ENCODE measurements around the gene RIC8B. TPM values are rescaled to one million over a fixed set of nuclear protein-coding genes. Genes with fewer than 3 reads are reported as not detected.
A peak's percentile ranks its signal among the peaks of the same experiment; 100 is the strongest.

The RIC8B gene
- total and polyA plus RNA-seq, 7 donors: 5.3 to 27.8 (median 17.6) TPM

GRCh38 chr12:106840243-106840642 is 65.8 kb downstream of the RIC8B start:
- Histone ChIP-seq H3K27me3 (no peaks in the 10 kb centered on the region), H3K27ac (peak overlapping the region in 3 of 4 donors; percentile 5 to 49 (median 45)), H3K36me3 (peaks cover 0 to 24% (median 0%) of the 10 kb centered on the region in 4 donors), H3K9me3 (no peaks in the 10 kb centered on the region), H3K4me3 (no peak overlapping the region), H3K4me1 (peaks cover 0 to 39% (median 36%) of the 10 kb centered on the region in 4 donors)
- TF ChIP-seq CTCF (IDR thresholded peaks at IDR 0.05) (no peak), EP300 (IDR thresholded peaks at IDR 0.05) (no peak), POLR2AphosphoS5 (IDR thresholded peaks at IDR 0.05) (peak in 3 of 4 donors; percentile 6 to 70 (median 63))
- WGBS, 2 donors: 26 to 52% methylated on average over 1 of the region's 1 CpG
- intact Hi-C loops (cut with DNase I): loop anchor here (5.0 kb wide), 2 partner anchors 68 to 453 kb away; partner anchors contain the start of gene RIC8B
- no peak for DNase-seq

GRCh38 chr12:106841510-106842302 is 67.2 kb downstream of the RIC8B start:
- WGBS, 2 donors: 5 to 19% methylated on average over 1 of the region's 1 CpG
- peaks cover 0 to 38% (median 35%) of the 10 kb centered on the region in 4 donors for H3K4me1 ChIP-seq
- H3K27me3 ChIP-seq: no peaks in the 10 kb centered on the region
- peak overlapping the region in 2 of 4 donors; percentile 45 to 49 for H3K27ac ChIP-seq
- TF ChIP-seq CTCF (IDR thresholded peaks at IDR 0.05): peak in 3 of 4 experiments; percentile 44 to 58 (median 45)
- no peak for TF ChIP-seq POLR2A (IDR thresholded peaks at IDR 0.05)
- peaks cover 0 to 38% (median 0%) of the 10 kb centered on the region in 4 donors for H3K36me3 ChIP-seq
- no peak for DNase-seq
- H3K4me3 ChIP-seq: no peak overlapping the region
- no peaks in the 10 kb centered on the region for H3K9me3 ChIP-seq
- intact Hi-C loops (cut with DNase I): loop anchor here (5.0 kb wide), 2 partner anchors 69 to 454 kb away; partner anchors contain the start of gene RIC8B

GRCh38 chr12:106845902-106846301 is 71.4 kb downstream of the RIC8B start:
- DNase-seq: no peak
- TF ChIP-seq POLR2AphosphoS5 (IDR thresholded peaks at IDR 0.05): no peak
- TF ChIP-seq POLR2A (IDR thresholded peaks at IDR 0.05): no peak
- TF ChIP-seq CTCF (IDR thresholded peaks at IDR 0.05): no peak
- TF ChIP-seq EP300 (IDR thresholded peaks at IDR 0.05): no peak
- peaks cover 0 to 46% (median 0%) of the 10 kb centered on the region in 4 donors for H3K36me3 ChIP-seq
- intact Hi-C loops (cut with DNase I): no loop called here
- H3K27ac ChIP-seq: no peak overlapping the region
- 89 to 93% methylated on average over 4 of the region's 4 CpGs for WGBS, 2 donors
- no peaks in the 10 kb centered on the region for H3K27me3 ChIP-seq
- no peaks in the 10 kb centered on the region for H3K9me3 ChIP-seq
- no peak overlapping the region for H3K4me3 ChIP-seq
- peaks cover 0 to 15% (median 13%) of the 10 kb centered on the region in 4 donors for H3K4me1 ChIP-seq

GRCh38 chr12:106847861-106848260 is 73.4 kb downstream of the RIC8B start:
- peaks cover 0 to 43% (median 0%) of the 10 kb centered on the region in 4 donors for H3K36me3 ChIP-seq
- H3K4me3 ChIP-seq: no peak overlapping the region
- no peaks in the 10 kb centered on the region for H3K9me3 ChIP-seq
- H3K4me1 ChIP-seq: peaks cover 0 to 11% (median 5%) of the 10 kb centered on the region in 4 donors
- no peaks in the 10 kb centered on the region for H3K27me3 ChIP-seq
- intact Hi-C loops (cut with DNase I): no loop called here
- TF ChIP-seq POLR2AphosphoS5 (IDR thresholded peaks at IDR 0.05) (no peak), POLR2A (IDR thresholded peaks at IDR 0.05) (no peak), EP300 (IDR thresholded peaks at IDR 0.05) (no peak), CTCF (IDR thresholded peaks at IDR 0.05) (no peak)
- H3K27ac ChIP-seq: no peak overlapping the region
- DNase-seq: no peak
- WGBS, 2 donors: 77 to 92% methylated on average over 2 of the region's 2 CpGs

Data from sigmoid colon (tissue), 7 donors.